ENCODE measurements around the gene DPH3. TPM values are rescaled to one million over a fixed set of nuclear protein-coding genes. Genes with fewer than 3 reads are reported as not detected.

DPH3 gene
- total and polyA plus RNA-seq, 2 of the 8 experiments (the other 6 are each of a cell fraction or from before 2014, with no cell fraction given): 9.8 to 40.1 TPM

- Histone ChIP-seq H2BK5ac (ENCODE audit: low read depth, low read length) (no peak overlapping the region), H3K56ac (replicated peaks; ENCODE audit: insufficient read length, low read depth, low read length) (no peak overlapping the region), H3K18ac (ENCODE audit: extremely low read depth, low read length) (no peak overlapping the region), H4K20me1 (replicated peaks in 1 of 2; ENCODE audit: control insufficient read depth in 1 of 2, insufficient read depth in 2 of 2, low read length in 2 of 2) (no peaks in the 10 kb centered on the region), H3K14ac (ENCODE audit: insufficient read length) (no peak overlapping the region), H3K4me1 (replicated peaks in 1 of 4; ENCODE audit: control insufficient read depth in 3 of 4, insufficient read depth in 4 of 4, low read length in 3 of 4) (peaks cover 0 to 8% (median 4%) of the 10 kb centered on the region in 4 experiments; a peak in 5 of 7 replicates), H3K4me3 (ENCODE audit: extremely low read depth in 1 of 4, insufficient read depth in 2 of 4, low read depth in 3 of 4, low read length in 4 of 4) (no peak overlapping the region), H3K23me2 (ENCODE audit: low read depth, low read length) (no peaks in the 10 kb centered on the region), H3K27me3 (replicated peaks in 1 of 4; ENCODE audit: control insufficient read depth in 3 of 4, extremely low read depth in 1 of 4, insufficient read depth in 3 of 4, low read length in 3 of 4) (no peaks in the 10 kb centered on the region), H2BK20ac (ENCODE audit: low read length) (no peak overlapping the region), H3K23ac (ENCODE audit: insufficient read length) (no peak overlapping the region), H2BK120ac (replicated peaks; ENCODE audit: low read depth, low read length) (no peak overlapping the region), H3K79me2 (ENCODE audit: control insufficient read depth in 1 of 2, insufficient read depth in 2 of 2, low read length in 2 of 2) (peaks cover 0 to 8% of the 10 kb centered on the region in 2 experiments; a peak in 1 of 4 replicates), H3K4me2 (ENCODE audit: insufficient read depth in 1 of 2, low read depth in 2 of 2, low read length in 2 of 2) (no peak overlapping the region), H2AFZ (ENCODE audit: low read length) (no peak overlapping the region), H3K36me3 (ENCODE audit: control insufficient read depth in 2 of 4, insufficient read depth in 4 of 4, low read length in 3 of 4) (peaks cover 0 to 17% (median 3%) of the 10 kb centered on the region in 4 experiments; a peak in 3 of 8 replicates), H2BK12ac (ENCODE audit: low read depth, low read length) (no peak overlapping the region), H3K4ac (replicated peaks; ENCODE audit: insufficient read length, low read depth, low read length) (no peak overlapping the region), H3K79me1 (ENCODE audit: low read depth, low read length) (peaks cover 4% of the 10 kb centered on the region; the same call in 1 of the 2 replicates), H3K9me3 (ENCODE audit: insufficient read depth in 2 of 2, low read depth in 1 of 2, low read length in 1 of 2) (no peaks in the 10 kb centered on the region), H3K27ac (ENCODE audit: low read depth, low read length) (no peak overlapping the region), H4K5ac (ENCODE audit: insufficient read length, low read depth, low read length) (no peak overlapping the region), H2BK15ac (ENCODE audit: low read length) (no peak overlapping the region), H4K8ac (ENCODE audit: extremely low read depth, insufficient read depth, low read length) (no peak overlapping the region), H4K91ac (replicated peaks; ENCODE audit: insufficient read length, low read length) (no peak overlapping the region), H3K9ac (replicated peaks in 1 of 4; ENCODE audit: extremely low read depth in 1 of 4, low read depth in 3 of 4, low read length in 3 of 4) (no peak overlapping the region), H2AK5ac (ENCODE audit: low read depth, low read length) (no peak overlapping the region)
- CTCF ChIA-PET (ENCODE audit: partially characterized antibody): interaction anchor here (0.8 to 3.8 kb wide), 6 partner anchors 10 to 223 kb away, joined by 3 to 22 read pairs (median 4); no protein-coding TSS in a partner anchor
- DNase-seq (ENCODE audit: low read depth in 1 of 2, low spot score in 2 of 2): no peak
- FAIRE-seq: no peak
- POLR2A ChIA-PET (ENCODE audit: partially characterized antibody): interaction anchor here (1.0 to 1.7 kb wide), 2 partner anchors 8 to 11 kb away, joined by 4 to 5 read pairs; no protein-coding TSS in a partner anchor
- TF ChIP-seq ATF2 (IDR thresholded peaks at IDR 0.05; ENCODE audit: low read length) (no peak), CBX5 (IDR thresholded peaks at IDR 0.05; ENCODE audit: low read depth, low read length) (no peak)
- 74% methylated on average over 5 of the region's 5 CpGs; no CpG with 5 or more reads in 1 of the 2 experiments for WGBS, 2 experiments (ENCODE audit: extremely low coverage in 1 of 2, insufficient coverage in 1 of 2, insufficient read length in 1 of 2, insufficient replicate concordance in 2 of 2, low coverage in 1 of 2, low lambda C conversion rate in 2 of 2, missing lambda C conversion rate in 1 of 2)
These were observed 43.2 kb upstream of the DPH3 start for GRCh38 chr3:16307832-16308531.
